Subcutaneous abdominal adipose tissue (tissue), 5 donors: ENCODE data around the gene FLCN.
"Not testable (repeated sequence)": the region's sequence is repeated elsewhere in the genome, so short reads cannot be mapped to it uniquely, and the experiment has no call there.

Experiments used
- H3K27ac ChIP-seq: one replicate; pipeline ENCODE4 v1.7.0; 2013; ENCODE audit warnings: low read depth, mild to moderate bottlenecking, inconsistent platforms, low read length, moderate library complexity
- H3K27me3 ChIP-seq, 5 donors: one replicate each; pipeline ENCODE4 v1.7.0; 2013; ENCODE audit warnings: low read length in 5 of 5, inconsistent platforms in 1 of 5; ENCODE audit not compliant: control insufficient read depth in 5 of 5, insufficient read depth in 4 of 5
- H3K36me3 ChIP-seq, 5 donors: one replicate each; pipeline ENCODE4 v1.7.0; 2013; ENCODE audit warnings: low read length in 5 of 5; ENCODE audit not compliant: control insufficient read depth in 5 of 5, insufficient read depth in 5 of 5
- H3K4me1 ChIP-seq, 5 donors: one replicate each; pipeline ENCODE4 v1.7.0; 2013; ENCODE audit warnings: low read length in 5 of 5, mild to moderate bottlenecking in 3 of 5, moderate library complexity in 1 of 5; ENCODE audit not compliant: control insufficient read depth in 5 of 5, insufficient read depth in 5 of 5
- H3K4me3 ChIP-seq, 5 donors: one replicate each; pipeline ENCODE4 v1.7.0; 2013; ENCODE audit warnings: low read length in 5 of 5, low read depth in 1 of 5
- H3K9ac ChIP-seq, 5 donors: one replicate each; pipeline ENCODE4 v1.7.0; 2013; ENCODE audit warnings: low read length in 5 of 5, mild to moderate bottlenecking in 4 of 5, moderate library complexity in 3 of 5
- H3K9me3 ChIP-seq, 5 donors: one replicate each; pipeline ENCODE4 v1.7.0; 2013; ENCODE audit warnings: low read length in 5 of 5; ENCODE audit not compliant: control insufficient read depth in 5 of 5
- donor health status: healthy.
- donor health status: healthy.
- donor health status: healthy.
- donor health status: healthy.
- donor health status: healthy.

Gene FLCN

DNA sequence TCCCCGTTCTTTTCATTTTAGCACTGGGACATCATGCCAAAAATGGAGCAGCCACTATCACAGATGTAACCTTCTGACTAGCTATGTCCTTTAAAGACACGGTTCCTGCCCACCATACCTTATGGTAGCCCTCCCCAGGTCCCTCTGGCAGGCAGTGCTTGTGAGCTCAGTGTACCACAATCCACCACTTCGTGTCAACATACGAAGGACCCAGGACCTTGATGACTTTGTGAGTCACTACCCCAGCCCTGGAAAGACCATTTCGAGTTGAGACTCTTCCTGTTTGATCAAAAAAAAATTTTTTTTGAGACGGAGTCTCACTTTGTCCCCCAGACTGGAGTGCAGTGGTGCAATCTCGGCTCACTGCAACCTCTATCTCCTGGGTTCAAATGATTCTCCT lies 21.0 kb upstream of the FLCN start:
- Histone ChIP-seq H3K27me3 (no peaks in the 10 kb centered on the region), H3K27ac (no peak overlapping the region), H3K4me3 (no peak overlapping the region), H3K9ac (no peak overlapping the region), H3K9me3 (no peaks in the 10 kb centered on the region), H3K36me3 (peaks cover 20 to 90% (median 64%) of the 10 kb centered on the region in 5 donors), H3K4me1 (no peaks in the 10 kb centered on the region)

DNA sequence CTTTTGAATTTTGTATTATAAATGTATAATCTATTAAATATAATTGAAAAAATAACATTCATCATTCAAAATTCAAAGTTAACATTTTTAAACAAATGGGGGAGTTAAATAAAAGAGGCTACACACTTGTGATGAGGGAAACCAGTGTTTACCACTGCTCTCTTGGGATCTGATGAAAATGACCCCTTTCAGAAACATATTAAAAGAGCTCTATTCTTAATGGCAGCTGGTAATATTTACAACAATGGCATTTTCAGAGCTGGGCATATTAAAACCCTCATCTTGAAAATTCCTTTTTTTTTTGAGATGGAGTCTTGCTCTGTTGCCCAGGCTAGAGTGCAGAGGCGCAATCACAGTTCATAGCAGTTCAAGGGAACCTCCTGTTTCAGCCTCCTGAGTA lies 19.3 kb upstream of the FLCN start:
- no peaks in the 10 kb centered on the region for H3K4me1 ChIP-seq
- no peaks in the 10 kb centered on the region for H3K9me3 ChIP-seq
- no peak overlapping the region for H3K27ac ChIP-seq
- H3K27me3 ChIP-seq = no peaks in the 10 kb centered on the region
- no peak overlapping the region for H3K4me3 ChIP-seq
- H3K36me3 ChIP-seq = peaks cover 15 to 91% (median 68%) of the 10 kb centered on the region in 5 donors
- no peak overlapping the region for H3K9ac ChIP-seq

DNA sequence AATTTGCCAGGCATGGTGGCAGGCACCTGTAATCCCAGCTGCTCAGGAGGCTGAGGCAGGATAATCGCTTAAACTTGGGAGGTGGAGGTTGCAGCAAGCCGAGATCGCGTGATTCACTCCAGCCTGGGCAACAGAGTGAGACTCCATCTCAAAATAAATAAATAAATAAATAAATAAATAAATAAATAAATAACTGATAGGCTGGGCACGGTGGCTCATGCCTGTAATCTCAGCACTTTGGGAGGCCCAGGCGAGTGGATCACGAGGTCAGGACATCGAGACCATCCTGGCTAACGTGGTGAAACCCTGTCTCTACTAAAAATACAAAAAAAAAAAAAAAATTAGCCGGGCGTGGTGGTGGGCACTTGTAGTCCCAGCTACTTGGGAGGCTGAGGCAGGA lies 18.7 kb upstream of the FLCN start:
- H3K36me3 ChIP-seq = peaks cover 13 to 86% (median 65%) of the 10 kb centered on the region in 5 donors
- not testable (repeated sequence) for H3K27ac ChIP-seq, H3K9me3 ChIP-seq, H3K4me1 ChIP-seq, H3K9ac ChIP-seq, H3K27me3 ChIP-seq, H3K4me3 ChIP-seq

DNA sequence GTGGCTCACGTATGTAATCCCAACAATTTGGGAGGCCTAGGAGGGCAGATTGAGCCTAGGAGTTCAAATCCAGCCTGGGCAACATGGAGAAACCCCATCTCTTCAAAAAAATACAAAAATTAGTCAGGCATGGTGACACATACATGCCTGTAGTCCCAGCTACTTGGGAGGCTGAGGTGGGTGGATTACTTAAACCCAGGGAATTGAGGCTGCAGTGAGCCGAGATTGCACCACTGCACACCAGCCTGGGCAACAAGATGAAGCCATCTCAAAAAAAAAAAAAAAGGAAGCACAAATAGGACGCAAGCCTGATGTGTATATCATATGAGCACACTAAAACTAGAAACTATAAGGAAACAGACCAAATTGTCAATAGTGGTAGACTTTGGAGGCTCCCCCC lies 17.1 kb upstream of the FLCN start:
- peaks cover 10 to 77% (median 52%) of the 10 kb centered on the region in 5 donors for H3K36me3 ChIP-seq
- no peak overlapping the region for H3K4me3 ChIP-seq

DNA sequence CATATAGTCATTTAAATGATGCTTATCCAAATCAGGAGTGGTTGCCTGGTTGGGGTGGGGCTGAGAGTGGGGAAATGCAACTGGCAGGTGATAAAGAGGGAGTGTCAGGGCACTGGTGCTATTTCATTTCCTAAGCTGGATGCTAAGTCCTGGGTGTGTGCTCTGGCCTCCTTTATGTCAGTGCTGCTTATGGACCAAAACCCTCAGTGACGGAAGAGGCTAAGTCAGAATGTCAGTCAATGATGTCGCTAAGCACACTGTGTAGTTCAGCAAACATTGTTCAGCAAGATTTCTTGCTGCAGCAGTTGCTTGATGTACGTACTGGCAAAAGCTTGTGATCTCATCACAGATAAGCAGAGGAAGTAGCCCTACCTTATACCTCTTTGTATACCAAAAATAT lies 16.4 kb upstream of the FLCN start:
- H3K36me3 ChIP-seq = peaks cover 15 to 77% (median 51%) of the 10 kb centered on the region in 5 donors

More for the DNA sequence above, 17.1 kb upstream of the FLCN start:
- Histone ChIP-seq H3K4me1 (no peaks in the 10 kb centered on the region), H3K9ac (no peak overlapping the region), H3K9me3 (no peaks in the 10 kb centered on the region), H3K27ac (no peak overlapping the region), H3K27me3 (no peaks in the 10 kb centered on the region)

DNA sequence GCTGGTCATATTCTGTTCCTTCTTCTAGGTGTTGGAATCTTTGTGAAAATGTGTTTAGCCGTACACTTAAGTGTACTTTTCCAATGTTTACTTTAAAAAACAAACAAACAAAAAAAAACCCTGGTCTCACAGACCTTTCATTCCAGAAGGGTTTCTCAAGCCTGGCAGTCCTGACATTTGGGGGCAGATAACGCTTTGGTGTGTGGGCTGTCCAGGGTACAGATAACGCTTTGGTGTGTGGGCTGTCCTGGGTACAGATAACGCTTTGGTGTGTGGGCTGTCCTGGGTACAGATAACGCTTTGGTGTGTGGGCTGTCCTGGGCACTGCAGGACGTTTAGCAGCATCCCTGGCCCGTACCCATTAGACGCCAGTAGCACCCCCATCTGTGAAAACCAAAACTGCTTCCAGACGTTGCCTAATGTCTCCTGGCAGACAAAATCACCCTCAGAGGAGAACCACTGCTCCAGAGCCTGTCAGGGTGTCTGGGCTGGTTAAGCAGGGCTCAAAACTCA lies 15.2 kb upstream of the FLCN start:
- Histone ChIP-seq H3K9ac (no peak overlapping the region), H3K27me3 (no peaks in the 10 kb centered on the region), H3K27ac (no peak overlapping the region), H3K4me3 (no peak overlapping the region), H3K9me3 (no peaks in the 10 kb centered on the region), H3K4me1 (no peaks in the 10 kb centered on the region), H3K36me3 (peaks cover 15 to 78% (median 57%) of the 10 kb centered on the region in 5 donors)

More for the DNA sequence above, 16.4 kb upstream of the FLCN start:
- Histone ChIP-seq H3K27ac (no peak overlapping the region), H3K9ac (no peak overlapping the region), H3K4me3 (no peak overlapping the region), H3K27me3 (no peaks in the 10 kb centered on the region), H3K4me1 (no peaks in the 10 kb centered on the region), H3K9me3 (no peaks in the 10 kb centered on the region)

DNA sequence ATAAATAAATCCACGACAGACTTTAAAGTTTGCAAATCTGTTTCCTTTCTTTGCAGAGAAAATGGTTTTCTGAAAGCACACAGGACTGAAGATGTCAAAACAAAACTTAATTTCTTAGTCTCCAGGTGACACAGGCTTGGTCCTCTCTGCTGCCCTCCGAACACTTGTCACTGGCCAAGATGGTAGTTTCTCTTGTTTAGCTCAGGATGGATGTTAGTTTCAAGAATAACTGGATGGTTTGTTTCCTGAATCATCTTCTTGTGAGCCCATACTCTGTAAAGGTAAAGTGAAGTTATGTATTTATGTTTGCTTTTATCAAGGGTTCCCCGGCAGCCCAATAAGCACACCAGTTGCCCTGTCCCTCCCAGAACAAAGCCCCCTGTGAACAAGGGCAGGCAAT lies 9.9 kb upstream of the FLCN start:
- Histone ChIP-seq H3K9me3 (no peaks in the 10 kb centered on the region), H3K4me1 (no peaks in the 10 kb centered on the region), H3K9ac (no peak overlapping the region), H3K36me3 (peaks cover 10 to 48% (median 40%) of the 10 kb centered on the region in 5 donors), H3K4me3 (no peak overlapping the region), H3K27me3 (no peaks in the 10 kb centered on the region), H3K27ac (no peak overlapping the region)

DNA sequence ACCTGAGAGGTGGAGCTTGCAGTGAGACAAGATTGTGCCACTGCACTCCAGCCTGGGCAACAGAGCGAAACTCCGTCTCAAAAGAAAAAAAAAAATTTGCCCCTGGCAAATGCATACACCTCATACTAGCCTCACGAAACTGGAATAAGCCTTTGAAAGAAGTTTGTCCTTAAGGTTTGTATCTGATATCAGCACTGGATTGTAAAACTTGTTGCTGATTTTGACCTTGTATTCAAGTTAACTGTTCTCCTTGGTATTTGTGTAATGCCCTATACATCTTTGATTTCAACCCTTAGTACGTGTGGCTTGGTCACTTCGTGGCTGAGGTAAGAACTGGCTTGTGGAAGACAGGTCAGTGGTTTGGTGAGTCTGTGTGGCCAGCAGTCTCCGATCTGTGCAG lies 6.2 kb upstream of the FLCN start:
- Histone ChIP-seq H3K36me3 (peaks cover 0 to 28% (median 27%) of the 10 kb centered on the region in 5 donors), H3K27me3 (no peaks in the 10 kb centered on the region), H3K9ac (no peak overlapping the region), H3K9me3 (no peaks in the 10 kb centered on the region), H3K4me3 (no peak overlapping the region), H3K4me1 (peaks cover 0 to 5% (median 1%) of the 10 kb centered on the region in 5 donors), H3K27ac (no peak overlapping the region)

DNA sequence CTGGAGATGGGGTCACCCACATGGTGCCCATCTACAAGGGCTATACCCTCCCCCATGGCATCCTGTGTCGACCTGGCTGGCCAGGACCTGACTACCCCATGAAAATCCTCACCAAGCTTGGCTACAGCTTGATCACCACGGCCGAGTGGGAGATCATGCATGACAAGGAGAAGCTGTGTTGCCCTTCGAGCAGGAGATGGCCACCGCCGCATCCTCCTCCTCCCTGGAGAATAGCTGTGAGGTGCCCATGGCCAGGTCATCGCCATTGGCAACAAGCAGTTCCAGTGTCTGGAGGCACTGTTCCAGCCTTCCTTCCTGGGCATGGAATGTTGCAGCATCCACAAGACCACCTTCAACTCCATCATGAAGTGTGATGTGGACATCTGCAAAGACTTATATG lies 5.3 kb upstream of the FLCN start:
- H3K27me3 ChIP-seq = no peaks in the 10 kb centered on the region
- H3K4me1 ChIP-seq = peaks cover 0 to 13% (median 7%) of the 10 kb centered on the region in 5 donors
- H3K27ac ChIP-seq = no peak overlapping the region
- no peaks in the 10 kb centered on the region for H3K9me3 ChIP-seq
- no peak overlapping the region for H3K4me3 ChIP-seq
- H3K9ac ChIP-seq = no peak overlapping the region
- peaks cover 0 to 19% (median 17%) of the 10 kb centered on the region in 5 donors for H3K36me3 ChIP-seq

DNA sequence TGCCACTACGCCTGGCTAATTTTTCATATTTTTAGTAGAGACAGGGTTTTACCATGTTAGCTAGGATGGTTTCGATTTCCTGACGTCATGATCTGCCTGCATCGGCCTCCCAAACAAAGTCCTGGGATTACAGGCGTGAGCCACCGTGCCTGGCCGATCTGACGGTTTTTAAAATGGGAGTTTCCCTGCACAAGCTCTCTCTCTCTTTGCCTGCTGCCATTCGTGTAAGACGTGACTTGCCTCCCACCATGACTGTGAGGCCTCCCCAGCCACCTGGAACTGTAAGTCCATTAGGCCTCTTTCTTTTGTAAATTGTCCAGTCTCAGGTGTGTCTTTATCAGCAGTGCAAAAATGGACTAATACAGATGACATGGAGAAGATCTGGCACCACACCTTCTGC lies 4.7 kb upstream of the FLCN start:
- Histone ChIP-seq H3K9ac (no peak overlapping the region), H3K4me1 (peaks cover 0 to 14% (median 7%) of the 10 kb centered on the region in 5 donors), H3K27me3 (no peaks in the 10 kb centered on the region), H3K9me3 (no peaks in the 10 kb centered on the region), H3K4me3 (no peak overlapping the region), H3K27ac (no peak overlapping the region), H3K36me3 (peaks cover 0 to 13% (median 12%) of the 10 kb centered on the region in 5 donors)
